Heart right ventricle (tissue), 16 donors: Measurements from ENCODE around the gene SIK2. TPM values are rescaled to one million over a fixed set of nuclear protein-coding genes. Genes with fewer than 3 reads are reported as not detected.

Experiments
- ATAC-seq, 8 donors: fragments of 200-7000 bp; cut with Tn5 transposase; one replicate each; pipeline ENCODE4 v1.9.1; 2020; ENCODE audit warnings: mild to moderate bottlenecking in 8 of 8, moderate library complexity in 8 of 8, moderate number of reproducible peaks in 1 of 8
- DNase-seq, 2 donors: peaks; one replicate each; pipeline ENCODE4 v3.0.0-alpha.2; 2020
- H3K27ac ChIP-seq, 10 donors: fragments of 200-600 bp; sonication (generic) in 2 of 10; one replicate each; pipeline versions ENCODE4 v1.5.0 to v1.8.0; 2020 to 2022; ENCODE audit warnings: mild to moderate bottlenecking in 3 of 10
- H3K27me3 ChIP-seq, 7 donors: fragments of 200-600 bp; one replicate each; pipeline ENCODE4 v1.8.0; 2021 to 2022; ENCODE audit warnings: mild to moderate bottlenecking in 2 of 7
- H3K36me3 ChIP-seq, 9 donors: fragments of 200-600 bp; sonication (generic) in 1 of 9; one replicate each; pipeline versions ENCODE4 v1.5.0 to v1.8.0; 2020 to 2022; ENCODE audit warnings: mild to moderate bottlenecking in 2 of 9
- H3K4me1 ChIP-seq, 9 donors: fragments of 200-600 bp; sonication (generic) in 1 of 9; one replicate each; pipeline versions ENCODE4 v1.5.0 to v1.8.0; 2020 to 2022; ENCODE audit warnings: mild to moderate bottlenecking in 4 of 9
- H3K4me3 ChIP-seq, 10 donors: fragments of 200-600 bp; sonication (generic) in 2 of 10; one replicate each; pipeline versions ENCODE4 v1.5.0 to v1.8.0; 2020 to 2022; ENCODE audit warnings: mild to moderate bottlenecking in 7 of 10, moderate library complexity in 2 of 10
- H3K9me3 ChIP-seq, 11 donors: fragments of 200-600 bp in 10 of 11; sonication (generic) in 2 of 11; one replicate each; pipeline versions ENCODE4 v1.5.0 to v1.8.0; 2013 to 2022; ENCODE audit warnings: mild to moderate bottlenecking in 2 of 11, control low read depth in 1 of 11, moderate library complexity in 1 of 11
- CTCF ChIP-seq, 9 donors: fragments of 200-600 bp; sonication (generic) in 2 of 9; IDR thresholded peaks; one replicate each; pipeline versions ENCODE4 v1.5.0 to v1.8.0; 2021 to 2022; ENCODE audit warnings: antibody characterized with exemption in 9 of 9, mild to moderate bottlenecking in 5 of 9, moderate library complexity in 1 of 9
- WGBS, 2 donors: extraction: QIAGEN DNeasy Blood & Tissue Kit; methylation state at CpG; one replicate each; pipeline ENCODE4 v1.1.7; 2013; ENCODE audit warnings: inconsistent platforms in 1 of 2; 5-methylcytosine and 5-hydroxymethylcytosine counted together
- intact Hi-C, 10 donors: fragments of 100-400 bp; cut with DNase I; formaldehyde crosslinking; loops; one replicate each; pipeline versions ENCODE4 v1.11.1 to v1.14.2; 2022
- polyA plus RNA-seq, 2 donors: library from polyadenylated mRNA; stranded (reverse); fragments of 200-250 nt; gene quantifications; one replicate each; pipeline ENCODE4 v1.2.3, GENCODE V29; 2013
- total RNA-seq, 10 donors: library from RNA; stranded (reverse); fragmentation: NEBNext Ultra II Directional in 3 of 10; extraction: Animal tissue kit (Norgen Biotek cat#: 25700) in 3 of 10; gene quantifications; one replicate each; pipeline versions ENCODE4 v1.2.1 to v1.2.4, GENCODE V29; 2021 to 2023
- donor health status: Arrhythmogenic right ventricular cardiomyopathy.
- donor health status: ischemic (EF 13 %, LVEDD 7.1; RV severe dilation, severe dysfunction).
- donor health status: healthy with polysubstance abuse.
- donor health status: DM: no; HTN: yes; CAD: no.
- donor health status: DM: no; HTN: no; CAD: no.
- donor health status: ischemic (EF 25% LVEDD 6.9; RV normal size, moderate dysfunction).
- donor health status: ischemic (EF 25% LVEDD 5.7; RV mildly dilated, moderate dysfunction).
- donor health status: healthy.
- donor health status: DM: yes; HTN: yes; CAD: no.
- donor health status: Ischemic cardiomyopathy.
- donor health status: ischemic (EF 35%, LVEDD 5.7; RV mildly dilated, moderate dysfunction).
- donor health status: nonischemic (EF 11% LVEDD 7.7; RV severe dilation, severe dysfunction).
- donor health status: DM: yes; HTN: yes; CAD: no.
- donor health status: PGD.
- donor health status: ischemic (EF 29% LVEDD 5.4; RV normal size, mild dysfunction).
- donor health status: nonischemic (EF 23%, LVEDD 6.1; RV moderate dilation, normal function).

SIK2 gene
- total and polyA plus RNA-seq, 12 donors: 4.1 to 41.6 (median 28.8) TPM

GRCh38 chr11:111596319-111596718 is 5.9 kb upstream of the SIK2 start:
- Histone ChIP-seq H3K4me1 (peaks cover 0 to 11% (median 5%) of the 10 kb centered on the region in 9 donors), H3K27ac (no peak overlapping the region), H3K9me3 (peaks cover 0 to 6% (median 0%) of the 10 kb centered on the region in 11 donors), H3K36me3 (no peaks in the 10 kb centered on the region), H3K4me3 (no peak overlapping the region), H3K27me3 (no peaks in the 10 kb centered on the region)
- TF ChIP-seq CTCF (IDR thresholded peaks at IDR 0.05): no peak
- WGBS, 2 donors: 84 to 94% methylated on average over 1 of the region's 1 CpG
- ATAC-seq (no peak), DNase-seq (no peak)
- intact Hi-C loops: loop anchor here in 2 of 10 donors (5.0 kb wide), 1 partner anchor 246 kb away; no protein-coding TSS in a partner anchor

- H3K36me3 ChIP-seq: no peaks in the 10 kb centered on the region
- H3K4me3 ChIP-seq: peak overlapping the region in 5 of 10 donors; percentile 8 to 33 (median 16)
- 48 to 66% methylated on average over 1 of the region's 1 CpG for WGBS, 2 donors
- ATAC-seq: no peak
- intact Hi-C loops: loop anchor here in 2 of 10 donors (5.0 kb wide), 1 partner anchor 244 kb away; no protein-coding TSS in a partner anchor
- DNase-seq: no peak
- H3K9me3 ChIP-seq: peaks cover 0 to 6% (median 0%) of the 10 kb centered on the region in 11 donors
- no peaks in the 10 kb centered on the region for H3K27me3 ChIP-seq
- H3K4me1 ChIP-seq: peaks cover 0 to 19% (median 9%) of the 10 kb centered on the region in 9 donors
- peak overlapping the region in 1 of 10 donors; percentile 9 for H3K27ac ChIP-seq
- TF ChIP-seq CTCF (IDR thresholded peaks at IDR 0.05): no peak
These were observed 4.1 kb upstream of the SIK2 start for GRCh38 chr11:111598148-111598547.

GRCh38 chr11:111598559-111598958 is 3.7 kb upstream of the SIK2 start:
- no peak for TF ChIP-seq CTCF (IDR thresholded peaks at IDR 0.05)
- H3K4me1 ChIP-seq: peaks cover 0 to 23% (median 13%) of the 10 kb centered on the region in 9 donors
- peaks cover 0 to 6% (median 0%) of the 10 kb centered on the region in 11 donors for H3K9me3 ChIP-seq
- no peaks in the 10 kb centered on the region for H3K27me3 ChIP-seq
- no peak for DNase-seq
- no peak overlapping the region for H3K4me3 ChIP-seq
- no peak for ATAC-seq
- 48 to 77% methylated on average over 2 of the region's 2 CpGs for WGBS, 2 donors
- intact Hi-C loops: loop anchor here in 2 of 10 donors (5.0 kb wide), 1 partner anchor 244 kb away; no protein-coding TSS in a partner anchor
- H3K36me3 ChIP-seq: no peaks in the 10 kb centered on the region
- peak overlapping the region in 1 of 10 donors; percentile 9 for H3K27ac ChIP-seq

GRCh38 chr11:111601636-111601978 is 642 bp upstream of the SIK2 start:
- ATAC-seq (peak in 1 of 8 donors; percentile 1), DNase-seq (no peak)
- Histone ChIP-seq H3K4me3 (peak overlapping the region; percentile 15 to 98 (median 94)), H3K36me3 (no peaks in the 10 kb centered on the region), H3K27me3 (no peaks in the 10 kb centered on the region), H3K27ac (peak overlapping the region; percentile 88 to 99 (median 98)), H3K9me3 (no peaks in the 10 kb centered on the region), H3K4me1 (peaks cover 4 to 54% (median 36%) of the 10 kb centered on the region in 9 donors)
- no peak for TF ChIP-seq CTCF (IDR thresholded peaks at IDR 0.05)
- 15 to 16% methylated on average over 9 of the region's 9 CpGs for WGBS, 2 donors
- intact Hi-C loops: loop anchor here (1.0 to 10.0 kb wide), 8 partner anchors 103 to 241 kb away; no protein-coding TSS in a partner anchor
